ENCODE data around the gene LILRA6.

DNA sequence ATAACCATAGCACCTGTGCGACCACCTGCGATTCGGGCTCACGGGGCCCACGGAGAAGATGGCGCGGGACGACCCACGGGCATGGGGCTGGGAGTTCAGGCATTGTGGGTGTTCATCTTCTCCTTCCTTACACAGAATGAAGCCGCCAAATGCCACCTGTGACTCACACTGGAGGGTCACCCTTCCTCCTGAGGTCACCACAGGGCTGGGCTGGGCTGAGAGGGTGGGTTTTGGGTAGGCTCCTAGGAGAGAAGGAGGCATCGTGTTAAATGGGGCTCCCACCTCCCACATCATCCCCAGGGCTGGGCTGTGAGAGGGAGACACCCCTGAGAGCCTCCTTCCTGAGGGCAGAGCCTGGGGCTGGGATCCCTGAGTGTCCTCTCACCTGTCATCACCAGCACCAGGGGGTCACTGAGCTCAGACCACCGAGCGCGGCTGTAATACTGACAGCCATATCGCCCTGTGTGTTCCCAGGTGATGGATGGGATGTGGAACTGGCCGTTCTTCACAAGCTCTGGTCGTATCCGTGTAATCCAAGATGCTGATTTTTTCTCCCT, 36.9 kb upstream of the LILRA6 start:
- TF ChIP-seq, protein P1, sequence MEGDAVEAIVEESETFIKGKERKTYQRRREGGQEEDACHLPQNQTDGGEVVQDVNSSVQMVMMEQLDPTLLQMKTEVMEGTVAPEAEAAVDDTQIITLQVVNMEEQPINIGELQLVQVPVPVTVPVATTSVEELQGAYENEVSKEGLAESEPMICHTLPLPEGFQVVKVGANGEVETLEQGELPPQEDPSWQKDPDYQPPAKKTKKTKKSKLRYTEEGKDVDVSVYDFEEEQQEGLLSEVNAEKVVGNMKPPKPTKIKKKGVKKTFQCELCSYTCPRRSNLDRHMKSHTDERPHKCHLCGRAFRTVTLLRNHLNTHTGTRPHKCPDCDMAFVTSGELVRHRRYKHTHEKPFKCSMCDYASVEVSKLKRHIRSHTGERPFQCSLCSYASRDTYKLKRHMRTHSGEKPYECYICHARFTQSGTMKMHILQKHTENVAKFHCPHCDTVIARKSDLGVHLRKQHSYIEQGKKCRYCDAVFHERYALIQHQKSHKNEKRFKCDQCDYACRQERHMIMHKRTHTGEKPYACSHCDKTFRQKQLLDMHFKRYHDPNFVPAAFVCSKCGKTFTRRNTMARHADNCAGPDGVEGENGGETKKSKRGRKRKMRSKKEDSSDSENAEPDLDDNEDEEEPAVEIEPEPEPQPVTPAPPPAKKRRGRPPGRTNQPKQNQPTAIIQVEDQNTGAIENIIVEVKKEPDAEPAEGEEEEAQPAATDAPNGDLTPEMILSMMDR (IDR thresholded peaks at IDR 0.05; ENCODE audit: poor library complexity, severe bottlenecking), result no peak
- no peak for TF ChIP-seq TAF1 (IDR thresholded peaks at IDR 0.05; ENCODE audit: low read depth)
- no peak for TF ChIP-seq EP300 (conservative IDR thresholded peaks at IDR 0.05; ENCODE audit: poor library complexity, severe bottlenecking)
- no peak for TF ChIP-seq POLR2AphosphoS5 (IDR thresholded peaks at IDR 0.05)
- TF ChIP-seq EZH2 (IDR thresholded peaks at IDR 0.05; ENCODE audit: borderline replicate concordance, insufficient read depth, low read length, poor library complexity, severe bottlenecking), result no peak
